ENCODE data around the gene CDH11.

- TF ChIP-seq POLR2AphosphoS5 (IDR thresholded peaks at IDR 0.05; ENCODE audit: insufficient read depth in 1 of 2, low read depth in 1 of 2) (no peak), CTCF (IDR thresholded peaks at IDR 0.05) (no peak)
Measured at GRCh38 chr16:64898159-64898558, 223.7 kb downstream of the CDH11 start.

Data from vagina (tissue), 2 donors.